Superior temporal gyrus (tissue), 1 donor: ENCODE results near the gene TSBP1.
"Not testable (repeated sequence)": the region's sequence is repeated elsewhere in the genome, so short reads cannot be mapped to it uniquely, and the experiment has no call there.

ENCODE experiments used
- DNase-seq: peaks from one replicate; pipeline ENCODE4 v3.0.0-alpha.2; 2016; ENCODE audit errors: extremely low spot score

Gene TSBP1

DNA sequence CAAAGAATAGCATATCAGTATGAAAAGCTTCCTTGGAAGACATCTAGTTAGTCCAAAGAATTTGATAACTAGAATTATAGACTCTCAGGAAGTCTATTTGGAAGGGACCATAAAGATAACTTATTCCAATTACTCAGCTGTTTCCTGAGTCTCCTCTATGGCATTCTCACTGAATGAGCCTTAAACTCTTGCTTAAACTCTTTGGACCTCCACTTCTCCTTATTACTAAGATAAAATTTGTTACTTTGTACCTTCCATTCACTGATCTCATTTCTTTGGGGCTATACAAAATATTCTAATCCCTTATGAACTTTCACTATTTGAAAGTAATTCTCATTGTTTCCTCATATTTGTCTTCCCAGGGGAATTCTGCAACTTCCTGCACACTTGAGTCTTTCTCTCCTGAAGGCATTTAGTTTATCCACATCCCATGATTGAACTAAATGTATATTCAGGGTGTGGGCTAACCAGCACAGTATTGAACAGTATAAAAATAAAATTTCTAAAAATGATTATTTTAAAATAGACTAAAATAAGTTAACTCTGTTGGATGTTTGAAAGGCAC lies 80.7 kb downstream of the TSBP1 start:
- DNase-seq, result no peak

GRCh38 chr6:32288426-32288825 lies 83.3 kb downstream of the TSBP1 start:
- DNase-seq, result no peak

- DNase-seq, result peak; percentile 34
Observed at GRCh38 chr6:32273801-32274577, 97.7 kb downstream of the TSBP1 start.

DNA sequence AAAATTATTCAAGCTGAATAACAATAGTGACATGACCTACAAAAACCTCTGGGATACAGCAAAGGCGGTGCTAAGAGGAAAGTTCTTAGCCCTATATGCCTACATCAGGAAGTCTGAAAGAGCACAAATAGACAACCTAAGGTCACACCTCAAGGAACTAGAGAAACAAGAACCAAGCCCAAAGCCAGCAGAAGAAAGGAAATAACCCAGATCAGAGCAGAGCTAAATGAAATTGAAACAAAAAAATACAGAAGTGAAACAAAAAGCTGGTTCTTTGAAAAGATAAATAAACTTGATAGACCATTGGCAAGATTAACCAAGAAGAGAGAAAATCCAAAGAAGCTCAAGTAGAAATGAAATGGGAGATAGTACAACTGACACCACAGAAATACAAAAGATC lies 100.3 kb downstream of the TSBP1 start:
- no peak for DNase-seq

DNA sequence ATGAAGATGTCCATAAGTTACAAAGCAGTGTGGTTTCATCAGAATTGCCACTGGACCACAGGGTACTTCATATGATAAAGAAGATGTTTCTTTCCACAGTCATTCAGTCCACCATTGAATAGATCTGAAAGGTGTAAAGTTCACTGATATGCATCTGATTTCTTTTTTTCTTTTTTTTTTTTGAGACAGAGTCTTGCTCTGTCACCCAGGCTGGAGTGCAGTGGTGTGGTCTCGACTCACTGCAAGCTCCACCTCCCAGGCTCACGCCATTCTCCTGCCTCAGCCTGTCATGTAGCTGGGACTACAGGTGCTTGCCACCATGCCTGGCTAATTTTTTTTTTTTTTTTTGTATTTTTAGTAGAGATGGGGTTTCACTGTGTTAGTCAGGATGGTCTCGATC lies 103.2 kb downstream of the TSBP1 start:
- not testable (repeated sequence) for DNase-seq

GRCh38 chr6:32267035-32267434 lies 104.7 kb downstream of the TSBP1 start:
- DNase-seq, result no peak

DNA sequence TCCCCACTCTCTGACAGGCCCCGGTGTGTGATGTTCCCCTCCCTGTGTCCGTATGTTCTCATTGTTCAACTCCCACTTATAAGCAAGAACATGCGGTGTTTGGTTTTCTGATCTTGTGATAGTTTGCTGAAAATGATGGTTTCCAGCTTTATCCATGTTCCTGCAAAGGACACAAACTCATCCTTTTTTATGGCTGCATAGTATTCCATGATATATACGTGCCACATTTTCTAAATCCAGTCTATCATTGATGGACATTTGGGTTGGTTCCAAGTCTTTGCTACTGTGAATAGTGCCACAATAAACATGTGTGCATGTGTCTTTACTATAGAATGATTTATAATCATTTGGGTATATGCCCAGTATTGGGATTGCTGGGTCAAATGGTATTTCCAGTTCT lies 114.4 kb downstream of the TSBP1 start:
- not testable (repeated sequence) for DNase-seq

GRCh38 chr6:32255199-32256153 lies 116.2 kb downstream of the TSBP1 start:
- peak; percentile 68 for DNase-seq

- no peak for DNase-seq
Observed at GRCh38 chr6:32254761-32255198, 116.9 kb downstream of the TSBP1 start.

- no peak for DNase-seq
Observed at GRCh38 chr6:32252331-32253009, 119.2 kb downstream of the TSBP1 start.

- DNase-seq, result no peak
Observed at GRCh38 chr6:32249262-32249661, 122.4 kb downstream of the TSBP1 start.

- DNase-seq, result no peak
Observed at GRCh38 chr6:32247401-32247800, 124.3 kb downstream of the TSBP1 start.

DNA sequence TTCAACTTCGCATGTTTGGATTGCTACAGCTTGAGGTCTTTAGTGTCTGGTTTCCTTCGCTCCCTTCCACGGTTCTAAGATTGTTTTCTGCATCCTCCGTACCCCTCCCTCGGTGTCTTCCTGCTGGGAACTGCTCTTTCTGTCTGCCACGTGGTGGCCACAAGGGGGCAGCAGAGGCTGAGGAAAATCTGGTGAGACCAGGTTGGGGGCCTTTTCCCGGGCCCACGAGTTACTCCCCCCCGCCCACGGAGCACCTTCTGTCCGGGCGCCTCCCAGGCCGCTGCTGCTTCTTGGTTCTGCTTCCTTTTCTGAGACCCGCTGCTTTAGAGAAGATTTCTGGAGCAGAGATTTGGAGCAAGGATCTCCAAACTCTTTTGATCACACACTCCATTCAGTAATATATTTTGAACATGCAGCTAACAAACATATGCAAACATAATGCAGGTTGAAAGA lies 126.7 kb downstream of the TSBP1 start:
- peak; percentile 87 for DNase-seq

GRCh38 chr6:32244270-32244669 lies 127.4 kb downstream of the TSBP1 start:
- DNase-seq, result no peak
